Measurements from ENCODE around the gene OR4C15. TPM values are rescaled to one million over a fixed set of nuclear protein-coding genes. Genes with fewer than 3 reads are reported as not detected.

OR4C15 gene
- total RNA-seq (not detected), polyA plus RNA-seq (ENCODE audit: insufficient read length in 6 of 6) (not detected)
- long read RNA-seq, donor 1: 0 reads
- long read RNA-seq, donor 2: 0 reads
- long read RNA-seq, donor 3: 0 reads
- long read RNA-seq, donor 4: 0 reads
- long read RNA-seq, donor 5: 0 reads
- long read RNA-seq, donor 6: 0 reads
- long read RNA-seq, donor 7: 0 reads
- long read RNA-seq, donor 8: 0 reads
- long read RNA-seq, donor 9: 0 reads
- long read RNA-seq, donor 10: 0 reads
- long read RNA-seq, donor 11: 0 reads
- long read RNA-seq, donor 12: 0 reads

DNA sequence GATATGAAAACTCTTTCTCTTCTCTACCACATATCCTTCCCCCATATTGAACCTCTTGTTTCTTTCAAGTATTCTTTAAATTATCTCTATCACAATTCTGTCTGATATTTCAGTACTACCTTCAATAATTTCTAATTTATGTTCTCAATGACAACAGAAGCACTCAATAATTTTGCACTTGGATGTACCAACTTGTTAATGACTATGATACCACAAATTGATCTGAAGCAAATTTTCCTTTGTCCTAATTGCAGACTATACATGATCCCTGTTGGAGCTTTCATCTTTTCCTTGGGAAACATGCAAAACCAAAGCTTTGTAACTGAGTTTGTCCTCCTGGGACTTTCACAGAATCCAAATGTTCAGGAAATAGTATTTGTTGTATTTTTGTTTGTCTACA, at the start of gene OR4C15:
OR4C15 (plus strand) TSS at position 301 of the 400 bp plus-strand sequence; CDS start at position 301, 0 bp downstream.
- no peak for ATAC-seq
- Histone ChIP-seq H3K4me3 (no peak within 1 kb of the TSS), H3K36me3 (no peaks in the 10 kb centered on the region), H3K27me3 (no peaks in the 10 kb centered on the region), H3K9me3 (peaks cover 0 to 29% of the 10 kb centered on the region in 2 donors), H3K4me1 (no peaks in the 10 kb centered on the region), H3K27ac (no peak within 1 kb of the TSS)
- no peak for DNase-seq
- TF ChIP-seq, protein P1, sequence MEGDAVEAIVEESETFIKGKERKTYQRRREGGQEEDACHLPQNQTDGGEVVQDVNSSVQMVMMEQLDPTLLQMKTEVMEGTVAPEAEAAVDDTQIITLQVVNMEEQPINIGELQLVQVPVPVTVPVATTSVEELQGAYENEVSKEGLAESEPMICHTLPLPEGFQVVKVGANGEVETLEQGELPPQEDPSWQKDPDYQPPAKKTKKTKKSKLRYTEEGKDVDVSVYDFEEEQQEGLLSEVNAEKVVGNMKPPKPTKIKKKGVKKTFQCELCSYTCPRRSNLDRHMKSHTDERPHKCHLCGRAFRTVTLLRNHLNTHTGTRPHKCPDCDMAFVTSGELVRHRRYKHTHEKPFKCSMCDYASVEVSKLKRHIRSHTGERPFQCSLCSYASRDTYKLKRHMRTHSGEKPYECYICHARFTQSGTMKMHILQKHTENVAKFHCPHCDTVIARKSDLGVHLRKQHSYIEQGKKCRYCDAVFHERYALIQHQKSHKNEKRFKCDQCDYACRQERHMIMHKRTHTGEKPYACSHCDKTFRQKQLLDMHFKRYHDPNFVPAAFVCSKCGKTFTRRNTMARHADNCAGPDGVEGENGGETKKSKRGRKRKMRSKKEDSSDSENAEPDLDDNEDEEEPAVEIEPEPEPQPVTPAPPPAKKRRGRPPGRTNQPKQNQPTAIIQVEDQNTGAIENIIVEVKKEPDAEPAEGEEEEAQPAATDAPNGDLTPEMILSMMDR (IDR thresholded peaks at IDR 0.05): no peak
- intact Hi-C loops (cut with DNase I): no loop called here

DNA sequence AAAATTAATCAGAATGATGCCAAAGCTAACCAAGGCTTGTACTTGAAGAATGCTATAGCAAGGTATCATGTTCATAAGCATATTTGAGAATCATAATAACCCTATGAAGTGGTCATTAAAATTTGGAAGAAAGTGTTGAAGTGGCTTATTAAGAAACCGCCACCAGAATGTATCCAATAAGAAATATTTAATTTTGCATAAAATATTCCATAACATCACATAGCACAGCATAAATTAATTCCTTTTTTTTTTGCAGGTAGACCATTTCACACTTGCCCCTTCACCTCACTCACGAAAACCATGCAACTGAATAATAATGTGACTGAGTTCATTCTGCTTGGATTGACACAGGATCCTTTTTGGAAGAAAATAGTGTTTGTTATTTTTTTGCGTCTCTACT, 17.6 kb downstream of the OR4C15 start, which contains the start of gene OR4C16:
OR4C16 (plus strand) TSS at position 301 of the 400 bp plus-strand sequence; CDS start at position 301, 0 bp downstream.
- peaks cover 0 to 41% of the 10 kb centered on the region in 2 donors for H3K9me3 ChIP-seq

DNA sequence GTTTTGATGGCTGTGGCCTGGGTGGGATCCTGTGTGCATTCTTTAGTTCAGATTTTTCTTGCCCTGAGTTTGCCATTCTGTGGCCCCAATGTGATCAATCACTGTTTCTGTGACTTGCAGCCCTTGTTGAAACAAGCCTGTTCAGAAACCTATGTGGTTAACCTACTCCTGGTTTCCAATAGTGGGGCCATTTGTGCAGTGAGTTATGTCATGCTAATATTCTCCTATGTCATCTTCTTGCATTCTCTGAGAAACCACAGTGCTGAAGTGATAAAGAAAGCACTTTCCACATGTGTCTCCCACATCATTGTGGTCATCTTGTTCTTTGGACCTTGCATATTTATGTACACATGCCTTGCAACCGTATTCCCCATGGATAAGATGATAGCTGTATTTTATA, 18.3 kb downstream of the OR4C15 start:
- intact Hi-C loops (cut with DNase I): no loop called here
- peaks cover 0 to 48% of the 10 kb centered on the region in 2 donors for H3K9me3 ChIP-seq
- H3K36me3 ChIP-seq: no peaks in the 10 kb centered on the region
- no peak overlapping the region for H3K4me3 ChIP-seq
- H3K27me3 ChIP-seq: no peaks in the 10 kb centered on the region
- no peaks in the 10 kb centered on the region for H3K4me1 ChIP-seq
- TF ChIP-seq, protein P1 (IDR thresholded peaks at IDR 0.05): no peak
- DNase-seq (no peak), ATAC-seq (no peak)
- H3K27ac ChIP-seq: no peak overlapping the region

More for the DNA sequence above, 17.6 kb downstream of the OR4C15 start, which contains the start of gene OR4C16:
- DNase-seq (no peak), ATAC-seq (no peak)
- Histone ChIP-seq H3K36me3 (no peaks in the 10 kb centered on the region), H3K4me3 (no peak within 1 kb of the TSS), H3K27me3 (no peaks in the 10 kb centered on the region), H3K4me1 (no peaks in the 10 kb centered on the region), H3K27ac (no peak within 1 kb of the TSS)
- intact Hi-C loops (cut with DNase I): no loop called here
- TF ChIP-seq, protein P1 (IDR thresholded peaks at IDR 0.05): no peak

Other genes with a start within 250 kb of the OR4C15 start
- not detected for gene OR4A16, start 211.3 kb upstream of the OR4C15 start, total RNA-seq
- gene OR4A16, start 211.3 kb upstream of the OR4C15 start, polyA plus RNA-seq (ENCODE audit: insufficient read length in 6 of 6): not detected
- not detected for gene OR4A15, start 186.5 kb upstream of the OR4C15 start, total RNA-seq
- not detected for gene OR4A15, start 186.5 kb upstream of the OR4C15 start, polyA plus RNA-seq (ENCODE audit: insufficient read length in 6 of 6)
- not detected for gene OR4C16, start 17.7 kb downstream of the OR4C15 start, total RNA-seq
- gene OR4C16, start 17.7 kb downstream of the OR4C15 start, polyA plus RNA-seq (ENCODE audit: insufficient read length in 6 of 6): not detected
- gene OR4C11, start 53.2 kb downstream of the OR4C15 start, total RNA-seq: not detected
- gene OR4C11, start 53.2 kb downstream of the OR4C15 start, polyA plus RNA-seq (ENCODE audit: insufficient read length in 6 of 6): not detected
- gene OR4P4, start 80.6 kb downstream of the OR4C15 start, total RNA-seq: not detected
- under 1 TPM in 3 of 6 donors, not detected in 3; 0.07 to 0.13 (median 0.11) TPM for gene OR4P4, start 80.6 kb downstream of the OR4C15 start, polyA plus RNA-seq (ENCODE audit: insufficient read length in 6 of 6)
- not detected for gene OR4S2, start 93.9 kb downstream of the OR4C15 start, total RNA-seq
- not detected for gene OR4S2, start 93.9 kb downstream of the OR4C15 start, polyA plus RNA-seq (ENCODE audit: insufficient read length in 6 of 6)
- not detected for gene OR4C6, start 107.7 kb downstream of the OR4C15 start, total RNA-seq
- not detected for gene OR4C6, start 107.7 kb downstream of the OR4C15 start, polyA plus RNA-seq (ENCODE audit: insufficient read length in 6 of 6)
- not detected for gene OR5D13, start 219.0 kb downstream of the OR4C15 start, total RNA-seq
- gene OR5D13, start 219.0 kb downstream of the OR4C15 start, polyA plus RNA-seq (ENCODE audit: insufficient read length in 6 of 6): not detected
- gene OR5D14, start 241.1 kb downstream of the OR4C15 start, total RNA-seq: not detected
- gene OR5D14, start 241.1 kb downstream of the OR4C15 start, polyA plus RNA-seq (ENCODE audit: insufficient read length in 6 of 6): not detected